H1 (cell line): ENCODE measurements around the gene NPIPB8. TPM values are rescaled to one million over a fixed set of nuclear protein-coding genes. Genes with fewer than 3 reads are reported as not detected.
"Not testable (repeated sequence)": the region's sequence is repeated elsewhere in the genome, so short reads cannot be mapped to it uniquely, and the experiment has no call there.

Experiments
- CTCF ChIA-PET: fragments of 300-600 bp; sonication (Branson Sonifier 250); formaldehyde crosslinking; loops from one replicate; lab custom pipeline; 2021; ENCODE audit not compliant: partially characterized antibody; lab: Charles Lee
- POLR2A ChIA-PET: fragments of 300-600 bp; sonication (Branson Sonifier 250); formaldehyde crosslinking; loops from one replicate; lab custom pipeline; 2021; ENCODE audit warnings: inconsistent platforms; ENCODE audit not compliant: partially characterized antibody; lab: Charles Lee
- DNase-seq, 2 experiments: peaks; one replicate each; pipeline versions ENCODE4 v3.0.0 to v3.0.0-alpha.2; 2010 to 2022; ENCODE audit warnings: low spot score in 2 of 2, low read depth in 1 of 2, mixed read lengths in 1 of 2
- FAIRE-seq: peaks from 2 replicates; lab custom pipeline; 2011; peaks lifted over from hg19 to GRCh38; lab: Jason Lieb, UNC
- H2AFZ ChIP-seq: 2 replicates; pipeline ENCODE4 v1.8.1; 2012; ENCODE audit warnings: low read length, inconsistent platforms
- H2AK5ac ChIP-seq: 2 replicates; pipeline ENCODE4 v1.6.1; 2013; ENCODE audit warnings: low read depth, low read length
- H2BK120ac ChIP-seq: replicated peaks from 2 replicates; pipeline ENCODE3; 2013; ENCODE audit warnings: low read depth, low read length, inconsistent platforms
- H2BK12ac ChIP-seq: 2 replicates; pipeline ENCODE4 v1.6.1; 2013; ENCODE audit warnings: low read depth, low read length
- H2BK15ac ChIP-seq: 2 replicates; pipeline ENCODE4 v1.6.1; 2013; ENCODE audit warnings: low read length
- H2BK20ac ChIP-seq: 2 replicates; pipeline ENCODE4 v1.6.1; 2013; ENCODE audit warnings: low read length
- H2BK5ac ChIP-seq: 2 replicates; pipeline ENCODE4 v1.6.1; 2013; ENCODE audit warnings: low read depth, low read length
- H3K14ac ChIP-seq: 2 replicates; pipeline ENCODE4 v1.6.1; 2013; ENCODE audit warnings: inconsistent platforms; ENCODE audit not compliant: insufficient read length
- H3K18ac ChIP-seq: 2 replicates; pipeline ENCODE4 v1.6.1; 2013; ENCODE audit warnings: low read length; ENCODE audit errors: extremely low read depth
- H3K23ac ChIP-seq: 2 replicates; pipeline ENCODE4 v1.6.1; 2013; ENCODE audit warnings: inconsistent platforms; ENCODE audit not compliant: insufficient read length
- H3K23me2 ChIP-seq: 2 replicates; pipeline ENCODE4 v1.6.1; 2013; ENCODE audit warnings: low read depth, low read length
- H3K27ac ChIP-seq: 2 replicates; pipeline ENCODE4 v1.6.1; 2011; ENCODE audit warnings: low read depth, low read length, inconsistent platforms
- H3K27me3 ChIP-seq, 4 experiments: replicated peaks in 1 of 4; 1 replicate in 1 of 4; 2 replicates in 3 of 4; pipeline versions ENCODE4 v1.6.1 to v1.8.1; 2011 to 2013; ENCODE audit warnings: low read length in 3 of 4, mild to moderate bottlenecking in 3 of 4, inconsistent platforms in 2 of 4, mixed read lengths in 2 of 4, moderate library complexity in 1 of 4; ENCODE audit not compliant: control insufficient read depth in 3 of 4, insufficient read depth in 3 of 4; ENCODE audit errors: extremely low read depth in 1 of 4
- H3K36me3 ChIP-seq, 4 experiments: 2 replicates each; pipeline versions ENCODE4 v1.6.1 to v1.8.1; 2011 to 2013; ENCODE audit warnings: mild to moderate bottlenecking in 4 of 4, low read length in 3 of 4, moderate library complexity in 2 of 4, control low read depth in 1 of 4, inconsistent platforms in 1 of 4; ENCODE audit not compliant: insufficient read depth in 4 of 4, control insufficient read depth in 2 of 4
- H3K4ac ChIP-seq: replicated peaks from 2 replicates; pipeline ENCODE3; 2013; ENCODE audit warnings: low read length, low read depth, mixed read lengths, inconsistent platforms; ENCODE audit not compliant: insufficient read length
- H3K4me1 ChIP-seq, 4 experiments: replicated peaks in 1 of 4; 1 replicate in 1 of 4; 2 replicates in 3 of 4; pipeline versions ENCODE4 v1.6.1 to v1.8.1; 2011 to 2013; ENCODE audit warnings: low read length in 3 of 4, inconsistent platforms in 2 of 4, mixed read lengths in 1 of 4; ENCODE audit not compliant: insufficient read depth in 4 of 4, control insufficient read depth in 3 of 4
- H3K4me2 ChIP-seq, 2 experiments: 2 replicates each; pipeline versions ENCODE4 v1.6.1 to v1.8.1; 2011 to 2013; ENCODE audit warnings: low read depth in 2 of 2, low read length in 2 of 2, control low read depth in 1 of 2, inconsistent platforms in 1 of 2, mild to moderate bottlenecking in 1 of 2; ENCODE audit not compliant: insufficient read depth in 1 of 2
- H3K4me3 ChIP-seq, 4 experiments: fragments of 200-600, 300-600 bp in 1 of 4; sonication (generic), shearing (Covaris generic), sonication (Bioruptor Twin) in 1 of 4; 2 replicates each; pipeline versions ENCODE4 v1.5.1 to v1.8.1; 2011 to 2016; ENCODE audit warnings: low read length in 4 of 4, low read depth in 3 of 4, control low read depth in 2 of 4, inconsistent platforms in 2 of 4, mild to moderate bottlenecking in 2 of 4, mixed read lengths in 1 of 4, moderate library complexity in 1 of 4; ENCODE audit not compliant: insufficient read depth in 2 of 4; ENCODE audit errors: extremely low read depth in 1 of 4
- H3K56ac ChIP-seq: replicated peaks from 2 replicates; pipeline ENCODE3; 2013; ENCODE audit warnings: low read depth, mild to moderate bottlenecking, mixed read lengths, low read length, inconsistent platforms; ENCODE audit not compliant: insufficient read length
- H3K79me1 ChIP-seq: 2 replicates; pipeline ENCODE4 v1.6.1; 2013; ENCODE audit warnings: low read depth, low read length, control low read depth
- H3K79me2 ChIP-seq, 2 experiments: 2 replicates each; pipeline versions ENCODE4 v1.6.1 to v1.8.1; 2012 to 2013; ENCODE audit warnings: low read length in 2 of 2, mild to moderate bottlenecking in 2 of 2, inconsistent platforms in 1 of 2; ENCODE audit not compliant: insufficient read depth in 2 of 2, control insufficient read depth in 1 of 2
- H3K9ac ChIP-seq, 4 experiments: replicated peaks in 1 of 4; 1 replicate in 1 of 4; 2 replicates in 3 of 4; pipeline versions ENCODE4 v1.6.1 to v1.8.1; 2011 to 2013; ENCODE audit warnings: low read depth in 3 of 4, low read length in 3 of 4, control low read depth in 2 of 4, mild to moderate bottlenecking in 2 of 4, moderate library complexity in 2 of 4, inconsistent platforms in 1 of 4; ENCODE audit errors: extremely low read depth in 1 of 4
- H3K9me3 ChIP-seq, 2 experiments: 2 replicates each; pipeline versions ENCODE4 v1.6.1 to v1.8.1; 2012 to 2013; ENCODE audit warnings: mild to moderate bottlenecking in 2 of 2, moderate library complexity in 2 of 2, control low read depth in 1 of 2, inconsistent platforms in 1 of 2, low read depth in 1 of 2, low read length in 1 of 2, mixed read lengths in 1 of 2; ENCODE audit not compliant: insufficient read depth in 2 of 2
- H4K20me1 ChIP-seq, 2 experiments: replicated peaks in 1 of 2; 2 replicates each; pipeline versions ENCODE3 to v1.8.1; 2011 to 2013; ENCODE audit warnings: inconsistent platforms in 2 of 2, low read length in 2 of 2, mild to moderate bottlenecking in 1 of 2; ENCODE audit not compliant: insufficient read depth in 2 of 2, control insufficient read depth in 1 of 2
- H4K5ac ChIP-seq: 2 replicates; pipeline ENCODE4 v1.6.1; 2013; ENCODE audit warnings: low read length, low read depth, mixed read lengths, inconsistent platforms; ENCODE audit not compliant: insufficient read length
- H4K8ac ChIP-seq: 2 replicates; pipeline ENCODE4 v1.8.0; 2013; ENCODE audit warnings: mild to moderate bottlenecking, moderate library complexity, low read length, inconsistent platforms; ENCODE audit not compliant: insufficient read depth; ENCODE audit errors: extremely low read depth
- H4K91ac ChIP-seq: replicated peaks from 2 replicates; pipeline ENCODE3; 2013; ENCODE audit warnings: low read length, mixed read lengths, inconsistent platforms; ENCODE audit not compliant: insufficient read length
- WGBS, 2 experiments: shearing (Covaris generic) in 1 of 2; methylation state at CpG; one replicate each; pipeline versions ENCODE4 v1.1.6 to v1.1.7; 2013 to 2015; ENCODE audit warnings: low lambda C conversion rate in 2 of 2, mixed read lengths in 2 of 2, inconsistent platforms in 1 of 2, low coverage in 1 of 2, missing lambda C conversion rate in 1 of 2; ENCODE audit not compliant: insufficient replicate concordance in 2 of 2, insufficient coverage in 1 of 2, insufficient read length in 1 of 2; ENCODE audit errors: extremely low coverage in 1 of 2, missing lambda C conversion rate in 1 of 2; 5-methylcytosine and 5-hydroxymethylcytosine counted together
- long read RNA-seq, 2 experiments: library from RNA in 1 of 2; library from capped mRNA in 1 of 2; stranded (forward); transcript quantifications; one replicate each; pipeline ENCODE4 v2.0.0, GENCODE V29; 2021; ENCODE audit warnings: inconsistent platforms in 1 of 2
- polyA minus RNA-seq, 3 experiments: library from RNA; depleted of rRNA, polyadenylated mRNA; stranded (reverse); fragments of >200 nt; gene quantifications; 1 replicate in 2 of 3; 2 replicates in 1 of 3; pipeline ENCODE4 v1.2.3, GENCODE V29; 2011
- polyA plus RNA-seq, 7 experiments: library from polyadenylated mRNA; depleted of rRNA in 3 of 7; stranded (reverse) in 5 of 7; unstranded in 2 of 7; fragments of >200 nt in 5 of 7; fragments of 200-250 nt in 2 of 7; gene quantifications; 1 replicate in 5 of 7; 2 replicates in 1 of 7; 4 replicates in 1 of 7; pipeline versions ENCODE4 v1.2.1 to v1.2.3, GENCODE V29; 2011 to 2013; ENCODE audit warnings: missing spikeins in 2 of 7, mixed read lengths in 2 of 7
- total RNA-seq: library from RNA; stranded (reverse); fragmentation: NEBNext Ultra II Directional; extraction: Animal tissue kit (Norgen Biotek cat#: 25700); gene quantifications from 2 replicates; pipeline ENCODE4 v1.2.1, GENCODE V29; 2021

The NPIPB8 gene
- total RNA-seq (not detected in 2 replicates), polyA plus RNA-seq (2011; rRNA removed) (0.05 and 0.09 TPM in 2 replicates), polyA minus RNA-seq (2011; rRNA and poly(A)+ RNA removed) (not detected in 2 replicates)
- not detected for polyA plus RNA-seq (2011; cell fraction: cytosol; rRNA removed)
- polyA plus RNA-seq (2011; cell fraction: nucleus; rRNA removed), result not detected
- 0.36 TPM in 1 of 4 replicates, not detected in the others for polyA plus RNA-seq (2012, experiment 1 of 2)
- polyA plus RNA-seq (2012, experiment 2 of 2), result 0.25 TPM
- not detected for polyA plus RNA-seq (2013, experiment 1 of 2)
- 0.06 TPM for polyA plus RNA-seq (2013, experiment 2 of 2)
- polyA minus RNA-seq (2011; cell fraction: cytosol; rRNA and poly(A)+ RNA removed), result not detected
- not detected for polyA minus RNA-seq (2011; cell fraction: nucleus; rRNA and poly(A)+ RNA removed)
- long read RNA-seq, experiment 1, result 0 reads
- long read RNA-seq, experiment 2, result 0 reads

DNA sequence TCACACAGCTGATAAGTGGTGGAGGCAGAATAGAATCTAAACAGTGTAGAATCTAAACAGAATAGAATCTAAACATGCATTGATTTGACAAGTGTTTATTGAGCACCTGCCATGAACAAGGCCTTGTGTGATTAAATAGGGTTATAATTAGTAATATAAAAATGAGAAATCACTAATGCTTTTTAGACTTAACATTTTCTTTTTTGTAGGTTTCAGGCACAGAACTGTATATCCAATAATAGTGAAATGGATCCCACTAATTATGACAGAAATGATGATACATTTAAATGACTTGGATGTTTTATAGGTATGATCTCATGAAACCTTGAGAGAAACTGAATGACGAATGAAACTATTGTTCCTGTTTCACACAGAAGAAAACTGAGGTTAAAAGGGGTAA is at the start of gene NPIPB8:
Gene NPIPB8 (plus strand): TSS at position 301 of the 400 bp plus-strand sequence. CDS start 296 bp downstream, outside the sequence.
- CTCF ChIA-PET, H4K91ac ChIP-seq, H3K18ac ChIP-seq, H2BK20ac ChIP-seq, H3K9me3 ChIP-seq, H3K4me3 ChIP-seq, H3K23me2 ChIP-seq, H3K79me2 ChIP-seq, H3K79me1 ChIP-seq, H4K5ac ChIP-seq, H3K27me3 ChIP-seq, H2BK120ac ChIP-seq, H2BK12ac ChIP-seq, H2BK5ac ChIP-seq, H2AFZ ChIP-seq, H3K27ac ChIP-seq, H3K14ac ChIP-seq, H4K20me1 ChIP-seq, H4K8ac ChIP-seq, H3K4me1 ChIP-seq, H3K4ac ChIP-seq, H3K56ac ChIP-seq, DNase-seq, FAIRE-seq, H3K36me3 ChIP-seq, H2AK5ac ChIP-seq, POLR2A ChIA-PET, H3K23ac ChIP-seq, H3K4me2 ChIP-seq, H3K9ac ChIP-seq, H2BK15ac ChIP-seq: not testable (repeated sequence)
- no CpG with 5 or more reads among the region's 1 CpG for WGBS, 2 experiments
